Smooth muscle cell (in vitro differentiated cells): ENCODE data around the gene OR5K4. TPM values are rescaled to one million over a fixed set of nuclear protein-coding genes. Genes with fewer than 3 reads are reported as not detected.
"Not testable (repeated sequence)": the region's sequence is repeated elsewhere in the genome, so short reads cannot be mapped to it uniquely, and the experiment has no call there.

Experiments used
- DNase-seq: peaks from one replicate; lab custom pipeline; 2025; ENCODE audit not compliant: unreplicated experiment; lab: John Stamatoyannopoulos, UW
- H2AFZ ChIP-seq: fragments of 200-600 bp; sonication (generic); 2 replicates; pipeline ENCODE4 v1.6.0; 2016; ENCODE audit warnings: antibody characterized with exemption, low read depth, mild to moderate bottlenecking
- H3F3A ChIP-seq: fragments of 200-600 bp; sonication (generic); 2 replicates; pipeline ENCODE4 v1.6.0; 2017; ENCODE audit warnings: antibody characterized with exemption, low read depth
- H3K27ac ChIP-seq: fragments of 200-600 bp; sonication (generic); 2 replicates; pipeline ENCODE4 v1.5.1; 2016; ENCODE audit warnings: low read depth, mild to moderate bottlenecking
- H3K27me3 ChIP-seq: fragments of 200-600 bp; sonication (generic); 2 replicates; pipeline ENCODE4 v1.6.1; 2016; ENCODE audit warnings: low read depth, mild to moderate bottlenecking
- H3K36me3 ChIP-seq: fragments of 200-600 bp; sonication (generic); 2 replicates; pipeline ENCODE4 v1.5.1; 2016; ENCODE audit warnings: low read depth
- H3K4me1 ChIP-seq: fragments of 200-600 bp; sonication (generic); 2 replicates; pipeline ENCODE4 v1.5.1; 2016; ENCODE audit warnings: low read depth
- H3K4me2 ChIP-seq: fragments of 200-600 bp; sonication (generic); 2 replicates; pipeline ENCODE4 v1.6.0; 2016; ENCODE audit warnings: mild to moderate bottlenecking
- H3K4me3 ChIP-seq: fragments of 200-600 bp; sonication (generic); 2 replicates; pipeline ENCODE4 v1.5.1; 2016; ENCODE audit warnings: mild to moderate bottlenecking
- H3K79me2 ChIP-seq: fragments of 200-600 bp; sonication (generic); 2 replicates; pipeline ENCODE4 v1.6.0; 2016; ENCODE audit warnings: low read depth, mild to moderate bottlenecking
- H3K9ac ChIP-seq: fragments of 200-600 bp; sonication (generic); 2 replicates; pipeline ENCODE4 v1.6.0; 2016; ENCODE audit warnings: low read depth
- H3K9me3 ChIP-seq: fragments of 200-600 bp; sonication (generic); replicated peaks from 2 replicates; pipeline ENCODE4 v1.5.1; 2016; ENCODE audit warnings: low read depth
- H4K20me1 ChIP-seq: fragments of 200-600 bp; sonication (generic); 2 replicates; pipeline ENCODE4 v1.6.0; 2016; ENCODE audit warnings: low read depth
- WGBS: methylation state at CpG from one replicate; pipeline ENCODE4 v1.1.7; 2016; ENCODE audit warnings: low lambda C conversion rate; 5-methylcytosine and 5-hydroxymethylcytosine counted together
- polyA plus RNA-seq: library from polyadenylated mRNA; unstranded; fragments of >200 nt; fragmentation: Nextera tagmentation; extraction: Ambion mirVana; gene quantifications from 2 replicates; pipeline ENCODE4 v1.2.1, GENCODE V29; 2016
- total RNA-seq: library from RNA; depleted of rRNA; stranded (reverse); fragments of >200 nt; gene quantifications from 2 replicates; pipeline ENCODE4 v1.2.3, GENCODE V29; 2014
- TF ChIP-seq, protein P1 (sequence below): fragments of 200-600 bp; sonication (generic); IDR thresholded peaks from 2 replicates; pipeline ENCODE4 v1.5.1; 2017; ENCODE audit warnings: borderline replicate concordance, mild to moderate bottlenecking, antibody characterized with exemption; ENCODE audit not compliant: insufficient read depth, poor library complexity, severe bottlenecking

OR5K4 gene
- total and polyA plus RNA-seq, 2 experiments from 2014 or later = not detected

DNA sequence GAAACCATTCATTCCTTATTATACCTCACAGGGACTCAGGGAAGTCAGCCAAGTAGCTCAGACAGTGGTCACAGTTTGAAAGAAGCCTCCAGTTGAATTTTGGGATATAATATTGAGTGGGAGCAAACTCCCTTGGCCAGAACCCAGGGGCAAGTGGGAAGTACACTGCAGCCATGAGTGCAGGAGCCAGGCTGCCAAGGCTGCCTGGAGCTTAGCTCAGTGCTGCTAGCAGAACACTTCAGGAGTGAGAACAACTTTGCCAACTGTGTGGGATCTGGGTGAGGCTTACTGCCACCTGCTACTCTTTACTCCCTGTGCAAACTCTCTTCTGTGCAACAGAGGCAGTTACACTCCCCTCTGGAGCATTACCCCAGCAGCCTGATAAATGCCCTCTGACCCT, 41.4 kb downstream of the OR5K4 start:
- Histone ChIP-seq H3K9me3 (no peaks in the 10 kb centered on the region), H4K20me1 (no peaks in the 10 kb centered on the region)

DNA sequence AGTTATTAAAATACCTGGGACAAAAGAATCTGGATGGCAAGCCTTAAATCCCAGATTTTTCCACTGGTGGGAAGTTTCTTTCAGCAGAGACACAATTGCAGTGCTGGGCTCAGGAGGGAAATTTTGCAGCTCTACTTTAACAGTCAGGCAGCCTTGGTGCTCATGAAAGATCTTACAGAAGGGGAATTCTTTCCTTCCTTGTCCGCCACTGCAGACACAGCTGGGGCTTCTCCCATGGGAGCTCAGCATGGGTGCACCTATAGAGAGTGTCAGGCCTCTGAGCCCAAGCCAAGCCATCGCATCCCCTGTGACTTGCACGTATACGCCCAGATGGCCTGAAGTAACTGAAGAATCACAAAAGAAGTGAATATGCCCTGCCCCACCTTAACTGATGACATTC, 42.8 kb downstream of the OR5K4 start:
- not testable (repeated sequence) for H3F3A ChIP-seq, H2AFZ ChIP-seq, H3K9ac ChIP-seq, H3K36me3 ChIP-seq, DNase-seq, H3K27ac ChIP-seq, H3K27me3 ChIP-seq, H3K4me3 ChIP-seq, H4K20me1 ChIP-seq, H3K4me1 ChIP-seq, H3K79me2 ChIP-seq, H3K4me2 ChIP-seq, H3K9me3 ChIP-seq
- WGBS = 69% methylated on average over 4 of the region's 4 CpGs

More for the DNA sequence above, 41.4 kb downstream of the OR5K4 start:
- Histone ChIP-seq H3K4me3 (no peak overlapping the region), H3K9ac (no peak overlapping the region), H2AFZ (no peak overlapping the region), H3K4me2 (no peak overlapping the region), H3K27me3 (no peaks in the 10 kb centered on the region), H3K36me3 (no peaks in the 10 kb centered on the region), H3K4me1 (no peaks in the 10 kb centered on the region), H3F3A (no peaks in the 10 kb centered on the region), H3K79me2 (no peaks in the 10 kb centered on the region), H3K27ac (no peak overlapping the region)
- TF ChIP-seq, protein P1, sequence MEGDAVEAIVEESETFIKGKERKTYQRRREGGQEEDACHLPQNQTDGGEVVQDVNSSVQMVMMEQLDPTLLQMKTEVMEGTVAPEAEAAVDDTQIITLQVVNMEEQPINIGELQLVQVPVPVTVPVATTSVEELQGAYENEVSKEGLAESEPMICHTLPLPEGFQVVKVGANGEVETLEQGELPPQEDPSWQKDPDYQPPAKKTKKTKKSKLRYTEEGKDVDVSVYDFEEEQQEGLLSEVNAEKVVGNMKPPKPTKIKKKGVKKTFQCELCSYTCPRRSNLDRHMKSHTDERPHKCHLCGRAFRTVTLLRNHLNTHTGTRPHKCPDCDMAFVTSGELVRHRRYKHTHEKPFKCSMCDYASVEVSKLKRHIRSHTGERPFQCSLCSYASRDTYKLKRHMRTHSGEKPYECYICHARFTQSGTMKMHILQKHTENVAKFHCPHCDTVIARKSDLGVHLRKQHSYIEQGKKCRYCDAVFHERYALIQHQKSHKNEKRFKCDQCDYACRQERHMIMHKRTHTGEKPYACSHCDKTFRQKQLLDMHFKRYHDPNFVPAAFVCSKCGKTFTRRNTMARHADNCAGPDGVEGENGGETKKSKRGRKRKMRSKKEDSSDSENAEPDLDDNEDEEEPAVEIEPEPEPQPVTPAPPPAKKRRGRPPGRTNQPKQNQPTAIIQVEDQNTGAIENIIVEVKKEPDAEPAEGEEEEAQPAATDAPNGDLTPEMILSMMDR = no peak
- DNase-seq = no peak

DNA sequence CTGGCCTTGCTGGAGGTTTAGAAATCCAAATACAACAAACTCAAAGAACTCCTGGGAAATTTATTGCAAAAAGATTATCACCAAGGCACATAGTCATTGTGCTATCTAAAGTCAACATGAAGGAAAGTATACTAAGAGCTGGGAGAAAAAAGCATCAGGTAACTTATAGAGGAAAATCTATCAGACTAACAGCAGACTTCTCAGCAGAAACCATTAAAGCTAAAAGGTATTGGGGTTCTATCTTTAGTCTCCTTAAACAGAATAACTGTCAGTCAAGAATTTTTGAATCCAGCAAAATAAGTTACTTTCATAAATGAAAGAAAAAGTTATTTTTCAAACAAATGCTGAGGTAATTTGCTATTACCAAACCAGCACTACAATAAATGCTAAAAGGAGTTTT, 44.9 kb downstream of the OR5K4 start:
- Histone ChIP-seq H3K27me3 (no peaks in the 10 kb centered on the region), H3K79me2 (no peaks in the 10 kb centered on the region), H3K4me3 (no peak overlapping the region), H3K4me1 (no peaks in the 10 kb centered on the region), H3F3A (no peaks in the 10 kb centered on the region), H3K9ac (no peak overlapping the region), H2AFZ (no peak overlapping the region), H4K20me1 (no peaks in the 10 kb centered on the region), H3K4me2 (no peak overlapping the region), H3K9me3 (peaks cover under 1% of the 10 kb centered on the region), H3K36me3 (no peaks in the 10 kb centered on the region), H3K27ac (no peak overlapping the region)
- TF ChIP-seq, protein P1 = no peak
- no peak for DNase-seq

DNA sequence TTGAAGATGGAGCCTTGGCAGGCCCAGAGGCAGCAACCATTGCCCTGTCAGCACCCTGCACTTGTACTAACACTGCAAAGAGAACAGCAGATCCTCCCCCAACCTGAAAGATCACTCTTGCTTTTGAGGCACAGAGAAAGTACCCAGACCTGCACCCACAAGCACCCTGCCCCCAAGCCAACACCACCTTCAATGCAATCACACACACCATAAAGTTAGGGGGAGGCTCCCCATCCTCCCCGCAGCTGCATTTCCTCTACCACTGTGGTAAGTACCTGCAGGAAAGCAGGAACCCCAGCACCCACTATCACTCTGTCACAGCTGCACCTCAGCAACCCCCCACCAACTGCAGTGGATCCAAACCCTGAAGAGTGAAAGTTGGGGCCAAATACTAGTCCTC, 48.9 kb downstream of the OR5K4 start:
- H3K4me2 ChIP-seq = no peak overlapping the region
- H3K4me1 ChIP-seq = no peaks in the 10 kb centered on the region
- H3K27ac ChIP-seq = no peak overlapping the region
- H3K27me3 ChIP-seq = no peaks in the 10 kb centered on the region
- H3K79me2 ChIP-seq = no peaks in the 10 kb centered on the region
- peaks cover 9% of the 10 kb centered on the region for H3K9me3 ChIP-seq
- no peak for DNase-seq
- H4K20me1 ChIP-seq = no peaks in the 10 kb centered on the region
- 100% methylated on average over 1 of the region's 1 CpG for WGBS
- no peaks in the 10 kb centered on the region for H3K36me3 ChIP-seq
- H3F3A ChIP-seq = no peaks in the 10 kb centered on the region
- no peak overlapping the region for H3K9ac ChIP-seq
- TF ChIP-seq, protein P1 = no peak
- H3K4me3 ChIP-seq = no peak overlapping the region
- no peak overlapping the region for H2AFZ ChIP-seq
